Limb (tissue), 2 donors: ENCODE measurements around the gene YJU2.
A peak's percentile ranks its signal among the peaks of the same experiment; 100 is the strongest.

Experiments
- DNase-seq, 2 donors: peaks; one replicate each; pipeline ENCODE4 v3.0.0-alpha.2; 2016; ENCODE audit errors: extremely low spot score in 2 of 2

The YJU2 gene

GRCh38 chr19:4297901-4298809 is 51.3 kb downstream of the YJU2 start:
- no peak for DNase-seq

- DNase-seq = no peak
Measured at GRCh38 chr19:4298810-4299550, 52.1 kb downstream of the YJU2 start.

- no peak for DNase-seq
Measured at GRCh38 chr19:4300589-4300988, 53.7 kb downstream of the YJU2 start.

- DNase-seq = peak in 1 of 2 donors; percentile 41
Measured at GRCh38 chr19:4301590-4302242, 54.8 kb downstream of the YJU2 start.

GRCh38 chr19:4302243-4302640 is 55.4 kb downstream of the YJU2 start, which contains the start of gene TMIGD2:
TMIGD2 (minus strand) TSS chr19:4302389; CDS start chr19:4302385, 4 bp downstream.
- DNase-seq = no peak

GRCh38 chr19:4303819-4304537 is 57.1 kb downstream of the YJU2 start:
- no peak for DNase-seq

- DNase-seq = peak; percentile 21 to 87
Measured at GRCh38 chr19:4304538-4305256, 57.8 kb downstream of the YJU2 start, which contains the start of gene FSD1. FSD1 (plus strand) TSS chr19:4304598; CDS start chr19:4304747, 149 bp downstream.

- no peak for DNase-seq
Measured at GRCh38 chr19:4305257-4305612, 58.4 kb downstream of the YJU2 start.

GRCh38 chr19:4305659-4306058 is 58.8 kb downstream of the YJU2 start:
- no peak for DNase-seq

GRCh38 chr19:4310247-4311121 is 63.6 kb downstream of the YJU2 start:
- DNase-seq = no peak

- no peak for DNase-seq
Measured at GRCh38 chr19:4313847-4314490, 67.1 kb downstream of the YJU2 start.

GRCh38 chr19:4316956-4317355 is 70.1 kb downstream of the YJU2 start:
- no peak for DNase-seq

- DNase-seq = no peak
Measured at GRCh38 chr19:4318460-4318859, 71.6 kb downstream of the YJU2 start.
